T-helper 1 cell treated with Interleukin-12 subunit alpha and Interleukin-12 subunit beta and Interleukin-4 antibody, amounts not matched to agents 30 μg/mL and 1 μg/mL, for 36 hours (primary cell): ENCODE measurements around the gene GRIA4.
"Not testable (repeated sequence)": the region's sequence is repeated elsewhere in the genome, so short reads cannot be mapped to it uniquely, and the experiment has no call there.

Experiments used
- H3K27ac Mint-ChIP-seq: one replicate; pipeline ENCODE4 v1.8.0; 2021; ENCODE audit warnings: mild to moderate bottlenecking, mixed read lengths
- H3K27me3 Mint-ChIP-seq: one replicate; pipeline ENCODE4 v1.8.0; 2021; ENCODE audit warnings: low read depth, mixed read lengths
- H3K36me3 Mint-ChIP-seq: one replicate; pipeline ENCODE4 v1.8.0; 2021; ENCODE audit warnings: low read depth, mixed read lengths
- H3K4me1 Mint-ChIP-seq: one replicate; pipeline ENCODE4 v1.8.0; 2021; ENCODE audit warnings: low read depth, mixed read lengths
- H3K4me3 Mint-ChIP-seq: one replicate; pipeline ENCODE4 v1.8.0; 2021; ENCODE audit warnings: mild to moderate bottlenecking, moderate library complexity, mixed read lengths
- H3K9me3 Mint-ChIP-seq: one replicate; pipeline ENCODE4 v1.8.0; 2021; ENCODE audit warnings: mixed read lengths

Gene GRIA4

GRCh38 chr11:105774899-105775298, 165.0 kb downstream of the GRIA4 start:
- H3K27me3 Mint-ChIP-seq: no peaks in the 10 kb centered on the region
- H3K36me3 Mint-ChIP-seq: no peaks in the 10 kb centered on the region
- H3K4me1 Mint-ChIP-seq: no peaks in the 10 kb centered on the region
- no peak overlapping the region for H3K27ac Mint-ChIP-seq
- no peaks in the 10 kb centered on the region for H3K9me3 Mint-ChIP-seq
- no peak overlapping the region for H3K4me3 Mint-ChIP-seq

- H3K27ac Mint-ChIP-seq: no peak overlapping the region
- H3K4me3 Mint-ChIP-seq: no peak overlapping the region
- H3K9me3 Mint-ChIP-seq: no peaks in the 10 kb centered on the region
- no peaks in the 10 kb centered on the region for H3K36me3 Mint-ChIP-seq
- H3K4me1 Mint-ChIP-seq: no peaks in the 10 kb centered on the region
- H3K27me3 Mint-ChIP-seq: no peaks in the 10 kb centered on the region
Measured at GRCh38 chr11:105780781-105781525, 171.1 kb downstream of the GRIA4 start.

- Mint-ChIP-seq H3K9me3 (no peaks in the 10 kb centered on the region), H3K4me1 (no peaks in the 10 kb centered on the region), H3K36me3 (no peaks in the 10 kb centered on the region), H3K27ac (no peak overlapping the region), H3K27me3 (no peaks in the 10 kb centered on the region), H3K4me3 (no peak overlapping the region)
Measured at GRCh38 chr11:105781807-105782206, 171.9 kb downstream of the GRIA4 start.

- Mint-ChIP-seq H3K36me3 (no peaks in the 10 kb centered on the region), H3K27me3 (no peaks in the 10 kb centered on the region), H3K4me1 (no peaks in the 10 kb centered on the region), H3K27ac (no peak overlapping the region), H3K9me3 (no peaks in the 10 kb centered on the region), H3K4me3 (no peak overlapping the region)
Measured at GRCh38 chr11:105783216-105783615, 173.3 kb downstream of the GRIA4 start.

- not testable (repeated sequence) for H3K4me3 Mint-ChIP-seq, H3K4me1 Mint-ChIP-seq, H3K27ac Mint-ChIP-seq, H3K9me3 Mint-ChIP-seq, H3K27me3 Mint-ChIP-seq, H3K36me3 Mint-ChIP-seq
Measured at GRCh38 chr11:105785850-105786249, 176.0 kb downstream of the GRIA4 start.

- H3K4me1 Mint-ChIP-seq: no peaks in the 10 kb centered on the region
- no peak overlapping the region for H3K27ac Mint-ChIP-seq
- H3K9me3 Mint-ChIP-seq: no peaks in the 10 kb centered on the region
- no peaks in the 10 kb centered on the region for H3K36me3 Mint-ChIP-seq
- H3K27me3 Mint-ChIP-seq: no peaks in the 10 kb centered on the region
- no peak overlapping the region for H3K4me3 Mint-ChIP-seq
Measured at GRCh38 chr11:105786741-105787140, 176.9 kb downstream of the GRIA4 start.

GRCh38 chr11:105789579-105790420, 179.9 kb downstream of the GRIA4 start:
- H3K9me3 Mint-ChIP-seq: no peaks in the 10 kb centered on the region
- H3K27ac Mint-ChIP-seq: no peak overlapping the region
- H3K27me3 Mint-ChIP-seq: no peaks in the 10 kb centered on the region
- H3K36me3 Mint-ChIP-seq: no peaks in the 10 kb centered on the region
- no peaks in the 10 kb centered on the region for H3K4me1 Mint-ChIP-seq
- H3K4me3 Mint-ChIP-seq: no peak overlapping the region

GRCh38 chr11:105790840-105791239, 181.0 kb downstream of the GRIA4 start:
- no peaks in the 10 kb centered on the region for H3K9me3 Mint-ChIP-seq
- no peaks in the 10 kb centered on the region for H3K27me3 Mint-ChIP-seq
- no peaks in the 10 kb centered on the region for H3K36me3 Mint-ChIP-seq
- no peak overlapping the region for H3K27ac Mint-ChIP-seq
- H3K4me1 Mint-ChIP-seq: no peaks in the 10 kb centered on the region
- H3K4me3 Mint-ChIP-seq: no peak overlapping the region

GRCh38 chr11:105793092-105793491, 183.2 kb downstream of the GRIA4 start:
- H3K27ac Mint-ChIP-seq: no peak overlapping the region
- no peaks in the 10 kb centered on the region for H3K9me3 Mint-ChIP-seq
- no peaks in the 10 kb centered on the region for H3K4me1 Mint-ChIP-seq
- no peaks in the 10 kb centered on the region for H3K27me3 Mint-ChIP-seq
- no peaks in the 10 kb centered on the region for H3K36me3 Mint-ChIP-seq
- no peak overlapping the region for H3K4me3 Mint-ChIP-seq

GRCh38 chr11:105799263-105799662, 189.4 kb downstream of the GRIA4 start:
- H3K4me3 Mint-ChIP-seq: no peak overlapping the region

GRCh38 chr11:105799728-105800462, 190.0 kb downstream of the GRIA4 start:
- H3K4me1 Mint-ChIP-seq: no peaks in the 10 kb centered on the region
- no peak overlapping the region for H3K4me3 Mint-ChIP-seq
- H3K36me3 Mint-ChIP-seq: no peaks in the 10 kb centered on the region
- H3K27ac Mint-ChIP-seq: no peak overlapping the region
- no peaks in the 10 kb centered on the region for H3K27me3 Mint-ChIP-seq
- no peaks in the 10 kb centered on the region for H3K9me3 Mint-ChIP-seq

More at GRCh38 chr11:105799263-105799662, 189.4 kb downstream of the GRIA4 start:
- H3K9me3 Mint-ChIP-seq: no peaks in the 10 kb centered on the region
- H3K4me1 Mint-ChIP-seq: no peaks in the 10 kb centered on the region
- no peaks in the 10 kb centered on the region for H3K27me3 Mint-ChIP-seq
- no peaks in the 10 kb centered on the region for H3K36me3 Mint-ChIP-seq
- no peak overlapping the region for H3K27ac Mint-ChIP-seq

GRCh38 chr11:105802390-105802789, 192.5 kb downstream of the GRIA4 start:
- Mint-ChIP-seq H3K27me3 (no peaks in the 10 kb centered on the region), H3K36me3 (no peaks in the 10 kb centered on the region), H3K9me3 (no peaks in the 10 kb centered on the region), H3K4me1 (no peaks in the 10 kb centered on the region), H3K27ac (no peak overlapping the region), H3K4me3 (no peak overlapping the region)

- Mint-ChIP-seq H3K4me3 (no peak overlapping the region), H3K27me3 (no peaks in the 10 kb centered on the region), H3K27ac (no peak overlapping the region), H3K36me3 (no peaks in the 10 kb centered on the region), H3K9me3 (no peaks in the 10 kb centered on the region), H3K4me1 (no peaks in the 10 kb centered on the region)
Measured at GRCh38 chr11:105811242-105811641, 201.4 kb downstream of the GRIA4 start.

- Mint-ChIP-seq H3K27me3 (no peaks in the 10 kb centered on the region), H3K9me3 (no peaks in the 10 kb centered on the region), H3K27ac (no peak overlapping the region), H3K4me3 (no peak overlapping the region), H3K36me3 (no peaks in the 10 kb centered on the region), H3K4me1 (no peaks in the 10 kb centered on the region)
Measured at GRCh38 chr11:105821372-105821771, 211.5 kb downstream of the GRIA4 start.
